Loucy (cell line): Measurements from ENCODE around the gene DDX10.

ENCODE experiments used
- H2AFZ ChIP-seq: fragments of 200-600 bp; sonication (generic); 2 replicates; pipeline ENCODE4 v1.6.0; 2016; ENCODE audit warnings: antibody characterized with exemption, mild to moderate bottlenecking, low read length, moderate library complexity
- H3F3A ChIP-seq: fragments of 200-600 bp; 2 replicates; pipeline ENCODE4 v1.6.0; 2016; ENCODE audit warnings: antibody characterized with exemption, low read depth, mild to moderate bottlenecking
- H3K27me3 ChIP-seq: fragments of 200-600 bp; sonication (generic); 2 replicates; pipeline ENCODE4 v1.6.1; 2014; ENCODE audit warnings: low read length, mild to moderate bottlenecking; ENCODE audit not compliant: insufficient read depth, poor library complexity, severe bottlenecking
- H3K36me3 ChIP-seq: fragments of 200-600 bp; sonication (generic); 2 replicates; pipeline ENCODE4 v1.6.1; 2016; ENCODE audit warnings: low read length; ENCODE audit not compliant: insufficient read depth
- H3K4me1 ChIP-seq: fragments of 200-600 bp; sonication (generic); 2 replicates; pipeline ENCODE4 v1.5.1; 2014; ENCODE audit warnings: low read length, mild to moderate bottlenecking; ENCODE audit not compliant: insufficient read depth, poor library complexity, severe bottlenecking
- H3K4me2 ChIP-seq: fragments of 200-600 bp; sonication (generic); 2 replicates; pipeline ENCODE4 v1.6.0; 2014; ENCODE audit warnings: antibody characterized with exemption, low read length, low read depth, mild to moderate bottlenecking; ENCODE audit not compliant: poor library complexity, severe bottlenecking
- H3K4me3 ChIP-seq: fragments of 200-600 bp; sonication (generic); 2 replicates; pipeline ENCODE4 v1.5.1; 2014; ENCODE audit warnings: low read length, mild to moderate bottlenecking, mixed read lengths; ENCODE audit not compliant: poor library complexity, severe bottlenecking
- H3K79me2 ChIP-seq: fragments of 200-600 bp; sonication (generic); 2 replicates; pipeline ENCODE4 v1.6.1; 2014; ENCODE audit warnings: low read length; ENCODE audit not compliant: insufficient read depth
- H3K9ac ChIP-seq: fragments of 200-600 bp; sonication (generic); 2 replicates; pipeline ENCODE4 v1.6.0; 2014; ENCODE audit warnings: mild to moderate bottlenecking, low read depth, low read length, moderate library complexity; ENCODE audit not compliant: poor library complexity, severe bottlenecking
- H3K9me2 ChIP-seq: fragments of 200-600 bp; sonication (generic); replicated peaks from 2 replicates; pipeline ENCODE4 v1.6.1; 2016; ENCODE audit warnings: low read depth, low read length, mixed read lengths
- H3K9me3 ChIP-seq: fragments of 200-600 bp; sonication (generic); 2 replicates; pipeline ENCODE4 v1.6.1; 2014; ENCODE audit warnings: mild to moderate bottlenecking, antibody characterized with exemption, low read length, low read depth; ENCODE audit not compliant: insufficient read depth
- H4K20me1 ChIP-seq: fragments of 200-600 bp; sonication (generic); 2 replicates; pipeline ENCODE4 v1.6.0; 2014; ENCODE audit warnings: antibody characterized with exemption, low read length, mild to moderate bottlenecking; ENCODE audit not compliant: insufficient read depth, poor library complexity, severe bottlenecking
- CTCF ChIP-seq: fragments of 200-600 bp; sonication (generic); conservative IDR thresholded peaks from 2 replicates; pipeline ENCODE4 v1.5.1; 2014; ENCODE audit warnings: mild to moderate bottlenecking, antibody characterized with exemption, low read length
- EZH2phosphoT487 ChIP-seq: fragments of 200-600 bp; IDR thresholded peaks from 2 replicates; pipeline ENCODE4 v1.6.1; 2018; ENCODE audit warnings: antibody characterized with exemption, mild to moderate bottlenecking, moderate library complexity, borderline replicate concordance

The DDX10 gene

GRCh38 chr11:108966206-108966605 is 301.3 kb downstream of the DDX10 start:
- H3K36me3 ChIP-seq, result no peaks in the 10 kb centered on the region

DNA sequence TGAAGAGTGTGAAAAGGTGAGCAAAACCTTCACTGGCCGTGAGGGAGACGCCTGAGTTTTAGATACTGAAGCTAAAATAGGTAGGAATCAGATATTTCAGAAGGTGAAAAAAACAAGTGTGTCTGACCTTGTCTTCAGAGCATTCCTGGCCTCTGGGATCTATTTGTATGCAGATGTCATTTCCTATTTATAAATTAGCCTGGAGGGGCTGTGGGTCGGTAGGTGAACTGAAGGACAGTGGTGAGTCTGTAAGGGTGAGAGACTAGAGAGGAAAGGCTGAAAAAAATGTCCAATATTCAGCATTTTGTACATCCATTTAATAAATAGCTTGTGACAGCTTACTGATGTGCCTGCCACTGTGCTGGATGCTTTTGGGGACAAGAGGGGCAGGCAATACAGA is 302.1 kb downstream of the DDX10 start:
- H3K4me2 ChIP-seq, result no peak overlapping the region
- TF ChIP-seq EZH2phosphoT487 (no peak), CTCF (no peak)
- no peak overlapping the region for H2AFZ ChIP-seq
- no peaks in the 10 kb centered on the region for H3K27me3 ChIP-seq
- H3K4me3 ChIP-seq, result no peak overlapping the region
- H3K9me3 ChIP-seq, result no peaks in the 10 kb centered on the region
- no peaks in the 10 kb centered on the region for H3K4me1 ChIP-seq
- H3K36me3 ChIP-seq, result no peaks in the 10 kb centered on the region
- no peaks in the 10 kb centered on the region for H3F3A ChIP-seq
- H3K9ac ChIP-seq, result no peak overlapping the region
- no peaks in the 10 kb centered on the region for H3K9me2 ChIP-seq
- H3K79me2 ChIP-seq, result no peaks in the 10 kb centered on the region
- H4K20me1 ChIP-seq, result no peaks in the 10 kb centered on the region

More at GRCh38 chr11:108966206-108966605, 301.3 kb downstream of the DDX10 start:
- Histone ChIP-seq H3K4me3 (no peak overlapping the region), H3K4me2 (no peak overlapping the region), H4K20me1 (no peaks in the 10 kb centered on the region), H2AFZ (no peak overlapping the region), H3K79me2 (no peaks in the 10 kb centered on the region), H3K9me2 (no peaks in the 10 kb centered on the region), H3K4me1 (peaks cover 2% of the 10 kb centered on the region), H3K27me3 (no peaks in the 10 kb centered on the region), H3K9me3 (no peaks in the 10 kb centered on the region), H3F3A (no peaks in the 10 kb centered on the region), H3K9ac (no peak overlapping the region)
- TF ChIP-seq CTCF, result no peak
- TF ChIP-seq EZH2phosphoT487, result no peak

DNA sequence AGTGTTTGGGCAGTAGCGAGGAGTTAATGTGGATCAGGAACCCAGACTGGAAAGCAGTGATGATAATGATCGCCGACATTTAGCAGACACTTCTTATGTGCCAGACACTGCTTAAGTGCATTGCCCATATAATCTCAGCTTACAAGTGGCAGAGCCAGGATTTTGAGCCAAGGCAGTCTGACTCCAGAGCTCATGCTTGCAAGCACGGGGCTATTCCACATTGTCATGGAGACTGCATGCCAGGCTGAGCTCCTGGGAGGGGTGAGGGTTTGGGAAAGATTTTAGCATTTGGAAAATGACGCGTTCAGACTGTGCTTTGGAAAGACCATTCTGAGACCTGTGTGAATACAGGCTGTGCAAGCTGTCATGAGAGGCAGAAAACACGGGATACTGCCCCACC is 302.7 kb downstream of the DDX10 start:
- Histone ChIP-seq H3K36me3 (no peaks in the 10 kb centered on the region), H3K27me3 (no peaks in the 10 kb centered on the region), H3K79me2 (no peaks in the 10 kb centered on the region), H3K9me3 (no peaks in the 10 kb centered on the region), H3K9me2 (no peaks in the 10 kb centered on the region), H3K4me1 (no peaks in the 10 kb centered on the region), H3K9ac (no peak overlapping the region), H3K4me3 (no peak overlapping the region), H3K4me2 (no peak overlapping the region), H3F3A (no peaks in the 10 kb centered on the region), H2AFZ (no peak overlapping the region), H4K20me1 (no peaks in the 10 kb centered on the region)
- no peak for TF ChIP-seq EZH2phosphoT487
- no peak for TF ChIP-seq CTCF
